ENCODE data around the gene RPS24. TPM values are rescaled to one million over a fixed set of nuclear protein-coding genes. Genes with fewer than 3 reads are reported as not detected.
A peak's percentile ranks its signal among the peaks of the same experiment; 100 is the strongest.

RPS24 gene
- total and polyA plus RNA-seq, 2 of the 8 experiments (the other 6 are each of a cell fraction or from before 2014, with no cell fraction given), result 2,128 to 3,943 TPM

- TF ChIP-seq TCF12 (IDR thresholded peaks at IDR 0.05; ENCODE audit: low read depth, low read length), result no peak
- peak; percentile 98 to 99 for TF ChIP-seq RAD21 (IDR thresholded peaks at IDR 0.05 in 1 of 2, conservative IDR thresholded peaks at IDR 0.05 in 1 of 2; ENCODE audit: low read depth in 2 of 2, low read length in 2 of 2)
- TF ChIP-seq CREB1 (IDR thresholded peaks at IDR 0.05), result peak; percentile 68
- TF ChIP-seq MAFK (IDR thresholded peaks at IDR 0.05; ENCODE audit: low read depth, low read length), result no peak
- TF ChIP-seq CTBP2 (IDR thresholded peaks at IDR 0.05; ENCODE audit: borderline replicate concordance, insufficient read depth, insufficient read length, low read length), result no peak
- no peak for TF ChIP-seq SIX5 (IDR thresholded peaks at IDR 0.05; ENCODE audit: low read depth, low read length)
These were observed 13.7 kb downstream of the RPS24 start (continued) for GRCh38 chr10:78047314-78047891.
